SW480 (cell line): ENCODE results near the gene GHRH.

Experiments used
- DNase-seq: peaks from one replicate; pipeline ENCODE4 v3.0.0-alpha.2; 2016; ENCODE audit warnings: low spot score

The GHRH gene

DNA sequence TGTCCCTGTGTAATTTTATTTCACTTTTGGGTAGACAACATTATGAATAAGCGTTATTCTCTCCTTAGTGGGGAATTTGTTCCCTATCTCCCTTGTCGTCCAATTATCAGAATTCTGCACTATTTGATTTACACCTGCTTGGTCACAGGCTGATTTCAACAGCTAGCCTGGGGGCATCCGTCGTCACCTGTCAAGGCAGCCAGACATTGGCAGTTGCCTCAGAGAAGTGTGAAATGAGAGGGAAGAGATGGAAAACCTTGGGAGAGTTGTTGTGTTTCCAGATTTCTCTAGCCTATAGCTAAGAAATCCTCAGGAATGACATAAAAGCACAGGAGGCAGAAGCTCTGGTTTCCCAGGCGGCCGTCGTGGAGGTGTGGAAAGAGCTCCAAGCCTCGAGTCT lies 891 bp upstream of the GHRH start:
- DNase-seq: no peak

DNA sequence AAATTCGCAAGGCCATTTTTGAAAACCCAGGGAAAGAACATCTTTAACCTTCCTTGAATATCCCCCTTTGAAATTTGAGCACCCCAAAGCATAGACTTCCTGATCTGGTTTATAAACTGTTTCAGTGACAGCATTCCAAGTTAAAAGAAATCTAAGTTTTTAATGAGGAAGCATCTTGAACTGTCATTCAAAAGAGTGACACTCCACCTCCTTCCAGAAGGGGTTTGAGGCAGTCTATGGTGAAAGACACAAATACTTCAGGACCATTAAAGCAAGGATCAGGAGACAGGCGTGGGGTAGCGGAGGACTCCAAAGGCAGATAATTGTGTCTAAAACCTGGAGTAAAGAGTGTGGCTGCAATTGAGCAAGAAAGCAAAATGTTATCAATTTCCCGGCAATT lies 691 bp downstream of the GHRH start:
- DNase-seq: no peak

- no peak for DNase-seq
Observed at GRCh38 chr20:37259865-37260264, 1.7 kb downstream of the GHRH start.

- DNase-seq: no peak
Observed at GRCh38 chr20:37259031-37259430, 2.6 kb downstream of the GHRH start.

DNA sequence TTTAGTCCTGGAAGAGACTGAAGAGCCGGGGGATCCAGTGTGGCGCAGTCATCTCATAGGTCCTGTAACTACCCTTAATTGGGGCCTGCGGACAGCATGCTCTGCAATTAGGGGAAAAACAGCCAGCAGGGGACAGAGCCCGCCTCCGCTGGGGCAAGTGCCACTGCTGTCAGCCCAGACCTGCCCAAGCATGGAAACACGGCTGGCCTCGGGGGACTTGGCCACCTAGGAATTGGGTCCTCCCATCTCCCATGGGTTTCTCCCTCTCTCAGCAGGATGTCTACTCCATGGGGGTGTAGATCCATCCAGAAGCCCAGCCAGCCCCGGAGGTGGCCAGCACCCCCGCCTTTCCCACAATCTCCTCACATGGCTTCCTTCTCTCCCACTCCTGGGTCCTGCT lies 3.6 kb downstream of the GHRH start:
- no peak for DNase-seq

- DNase-seq: no peak
Observed at GRCh38 chr20:37257530-37257929, 4.1 kb downstream of the GHRH start.

DNA sequence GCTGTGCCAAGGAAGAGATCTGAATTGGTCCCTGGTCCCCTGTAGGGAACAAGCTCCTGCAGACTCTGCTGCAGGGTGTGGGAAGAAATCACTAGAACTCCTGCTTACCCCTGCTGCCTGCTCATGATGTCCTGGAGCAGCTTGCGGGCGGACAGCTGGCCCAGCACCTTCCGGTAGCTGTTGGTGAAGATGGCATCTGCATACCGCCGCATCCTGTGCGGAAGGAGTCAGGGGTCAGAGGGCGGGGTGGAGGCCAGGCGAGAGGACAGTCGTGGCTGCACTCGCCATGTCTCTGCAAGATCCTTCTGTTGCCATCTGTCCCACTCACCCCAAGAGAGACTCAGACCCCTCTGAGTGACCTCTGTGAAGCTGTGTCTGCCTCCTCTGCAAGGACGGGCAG lies 5.3 kb downstream of the GHRH start:
- DNase-seq: no peak

- DNase-seq: no peak
Observed at GRCh38 chr20:37254114-37254878, 7.3 kb downstream of the GHRH start.

DNA sequence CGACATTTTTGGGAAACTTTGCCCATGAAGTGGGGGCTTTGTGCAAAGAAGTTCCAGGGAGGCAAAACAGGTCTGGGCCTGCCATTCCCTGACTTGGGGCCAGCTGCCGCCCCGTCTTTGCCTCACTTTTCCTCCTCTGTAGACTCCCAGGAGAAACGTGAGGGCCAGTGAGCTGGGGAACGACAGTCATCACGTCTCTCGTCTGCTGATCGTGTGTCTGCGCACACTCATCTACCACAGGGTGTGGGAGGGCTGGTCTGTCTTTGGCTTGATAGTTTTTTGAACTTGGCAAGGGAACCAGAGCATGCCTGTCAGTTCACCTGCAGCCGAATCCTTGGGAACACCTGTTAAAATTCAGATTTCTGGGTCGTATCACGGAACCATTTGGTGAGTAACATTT lies 8.5 kb downstream of the GHRH start:
- no peak for DNase-seq

- no peak for DNase-seq
Observed at GRCh38 chr20:37251825-37252477, 9.7 kb downstream of the GHRH start.

DNA sequence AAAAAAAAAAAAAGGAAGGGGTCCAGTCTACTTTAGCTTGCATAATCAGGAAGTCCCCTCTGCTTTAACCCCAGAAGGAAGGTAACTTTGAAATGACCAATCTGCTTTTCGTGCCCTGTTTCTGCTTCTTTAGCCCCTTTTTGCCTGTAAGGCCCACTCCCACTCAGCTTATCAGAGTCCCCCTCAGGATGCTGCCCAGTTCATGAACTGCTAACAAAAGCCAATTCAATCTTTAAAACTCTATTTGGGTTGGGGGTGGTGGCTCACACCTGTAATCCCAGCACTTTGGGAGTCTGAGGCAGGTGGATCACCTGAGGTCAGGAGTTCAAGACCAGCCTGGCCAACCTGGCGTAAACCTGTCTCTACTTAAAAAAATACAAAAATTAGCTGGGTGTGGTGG lies 12.3 kb downstream of the GHRH start:
- DNase-seq: no peak

- no peak for DNase-seq
Observed at GRCh38 chr20:37247547-37247946, 14.1 kb downstream of the GHRH start.

- DNase-seq: no peak
Observed at GRCh38 chr20:37246736-37247135, 14.9 kb downstream of the GHRH start.

DNA sequence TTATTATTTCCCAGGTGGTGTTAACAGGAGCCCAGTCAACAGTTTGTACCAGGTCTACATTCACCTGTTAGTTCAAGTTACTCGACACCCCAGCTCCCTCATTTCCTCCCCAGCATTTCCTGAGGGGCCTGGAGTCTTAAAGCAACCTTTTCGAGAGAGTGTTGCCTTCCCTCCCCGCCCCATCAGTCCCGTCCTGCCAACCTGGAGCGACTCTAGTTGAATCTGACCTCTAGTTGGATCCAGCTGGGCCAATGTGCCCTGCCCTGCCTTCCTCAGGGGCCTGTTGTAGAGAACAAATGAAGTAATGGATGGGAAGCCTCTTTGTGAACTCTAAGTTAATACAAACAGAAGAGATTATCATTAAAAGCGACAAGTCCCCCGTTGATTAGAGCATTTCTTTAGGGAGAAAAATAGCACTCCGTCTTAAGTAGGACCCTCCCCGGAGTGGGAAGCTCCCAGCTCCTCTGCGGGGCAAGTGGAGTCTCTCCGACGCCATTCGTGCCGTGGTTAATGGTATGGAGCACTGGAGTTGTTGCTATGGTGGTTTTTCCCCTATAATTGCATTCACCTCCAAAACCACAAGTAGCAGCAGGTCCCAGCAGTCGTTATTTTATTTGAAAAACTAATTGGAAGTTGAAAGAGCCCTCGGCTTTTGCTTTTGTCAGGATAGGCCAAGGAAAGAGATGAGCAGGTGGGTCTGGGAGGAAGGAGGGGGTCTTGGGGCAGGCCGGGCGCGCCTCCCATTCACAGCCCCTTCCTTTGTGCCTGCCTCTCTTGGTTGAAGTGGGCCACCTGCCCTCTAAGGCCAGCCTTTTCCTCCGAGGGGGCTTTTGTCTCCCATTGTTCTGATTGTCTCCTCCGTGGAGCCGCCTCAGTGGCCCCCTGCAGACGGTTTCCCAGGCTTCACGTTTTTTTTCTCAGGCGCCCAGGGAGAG lies 16.1 kb downstream of the GHRH start:
- DNase-seq: no peak

GRCh38 chr20:37244572-37244957 lies 17.0 kb downstream of the GHRH start:
- DNase-seq: no peak

DNA sequence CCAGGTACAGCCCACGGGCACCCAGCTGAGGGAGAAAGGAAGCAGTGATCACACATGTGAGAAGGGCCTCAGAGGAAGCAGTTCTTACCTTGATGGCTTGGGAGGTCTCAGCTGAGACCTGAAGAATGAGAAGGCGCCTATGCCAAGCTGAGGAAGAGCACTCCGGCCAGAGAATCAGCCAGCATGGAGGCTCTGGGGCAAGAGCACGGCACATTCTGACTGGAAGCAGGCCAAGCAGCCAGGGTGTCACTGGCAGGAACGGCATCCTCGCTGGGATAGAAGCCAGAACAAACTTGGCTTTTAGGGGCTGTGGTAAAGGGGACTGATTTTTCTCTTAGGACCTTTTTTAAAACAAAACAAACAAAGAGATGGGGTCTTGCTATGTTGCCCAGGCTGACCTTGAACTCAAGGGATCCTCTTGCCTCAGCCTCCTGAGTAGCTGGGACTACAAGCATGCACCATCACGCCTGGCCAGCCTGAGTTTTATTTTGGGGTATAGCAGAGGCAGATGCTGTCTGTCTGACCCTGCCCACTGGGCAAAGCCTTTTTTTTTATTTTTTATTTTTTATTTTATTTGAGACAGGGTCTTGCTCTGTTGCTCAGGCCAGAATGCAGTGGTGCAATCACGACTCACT lies 17.6 kb downstream of the GHRH start:
- no peak for DNase-seq

GRCh38 chr20:37243076-37243936 lies 18.3 kb downstream of the GHRH start:
- DNase-seq: no peak

DNA sequence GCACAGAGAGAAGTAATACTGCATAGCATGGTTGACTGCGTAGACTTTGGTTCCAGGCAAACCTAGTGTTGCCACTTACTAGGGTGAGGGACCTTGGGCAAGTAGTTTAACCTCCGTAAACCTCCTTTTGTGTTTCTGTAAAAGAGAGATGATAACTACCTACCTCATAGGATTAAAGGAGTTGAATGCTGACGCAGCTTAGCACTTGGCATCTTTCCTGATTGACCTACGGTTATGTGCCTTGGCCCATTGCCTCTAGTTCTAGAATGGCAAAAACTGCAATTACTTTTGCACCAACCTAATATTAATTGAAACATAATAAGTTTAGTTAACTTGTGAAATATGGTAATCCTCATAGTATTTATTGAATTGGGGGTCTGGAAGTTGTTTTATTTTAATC lies 19.1 kb downstream of the GHRH start:
- no peak for DNase-seq

GRCh38 chr20:37240337-37241067 lies 21.1 kb downstream of the GHRH start:
- no peak for DNase-seq

GRCh38 chr20:37238935-37239451 lies 22.6 kb downstream of the GHRH start:
- no peak for DNase-seq
